H1 (cell line): ENCODE data around the gene SH3PXD2A. TPM values are rescaled to one million over a fixed set of nuclear protein-coding genes. Genes with fewer than 3 reads are reported as not detected.

Experiments used
- CTCF ChIA-PET: fragments of 300-600 bp; sonication (Branson Sonifier 250); formaldehyde crosslinking; loops from one replicate; lab custom pipeline; 2021; ENCODE audit not compliant: partially characterized antibody; lab: Charles Lee
- POLR2A ChIA-PET: fragments of 300-600 bp; sonication (Branson Sonifier 250); formaldehyde crosslinking; loops from one replicate; lab custom pipeline; 2021; ENCODE audit warnings: inconsistent platforms; ENCODE audit not compliant: partially characterized antibody; lab: Charles Lee
- DNase-seq, 2 experiments: peaks; one replicate each; pipeline versions ENCODE4 v3.0.0 to v3.0.0-alpha.2; 2010 to 2022; ENCODE audit warnings: low spot score in 2 of 2, low read depth in 1 of 2, mixed read lengths in 1 of 2
- FAIRE-seq: peaks from 2 replicates; lab custom pipeline; 2011; peaks lifted over from hg19 to GRCh38; lab: Jason Lieb, UNC
- H2AFZ ChIP-seq: 2 replicates; pipeline ENCODE4 v1.8.1; 2012; ENCODE audit warnings: low read length, inconsistent platforms
- H2AK5ac ChIP-seq: 2 replicates; pipeline ENCODE4 v1.6.1; 2013; ENCODE audit warnings: low read depth, low read length
- H2BK120ac ChIP-seq: replicated peaks from 2 replicates; pipeline ENCODE3; 2013; ENCODE audit warnings: low read depth, low read length, inconsistent platforms
- H2BK12ac ChIP-seq: 2 replicates; pipeline ENCODE4 v1.6.1; 2013; ENCODE audit warnings: low read depth, low read length
- H2BK15ac ChIP-seq: 2 replicates; pipeline ENCODE4 v1.6.1; 2013; ENCODE audit warnings: low read length
- H2BK20ac ChIP-seq: 2 replicates; pipeline ENCODE4 v1.6.1; 2013; ENCODE audit warnings: low read length
- H2BK5ac ChIP-seq: 2 replicates; pipeline ENCODE4 v1.6.1; 2013; ENCODE audit warnings: low read depth, low read length
- H3K14ac ChIP-seq: 2 replicates; pipeline ENCODE4 v1.6.1; 2013; ENCODE audit warnings: inconsistent platforms; ENCODE audit not compliant: insufficient read length
- H3K18ac ChIP-seq: 2 replicates; pipeline ENCODE4 v1.6.1; 2013; ENCODE audit warnings: low read length; ENCODE audit errors: extremely low read depth
- H3K23ac ChIP-seq: 2 replicates; pipeline ENCODE4 v1.6.1; 2013; ENCODE audit warnings: inconsistent platforms; ENCODE audit not compliant: insufficient read length
- H3K23me2 ChIP-seq: 2 replicates; pipeline ENCODE4 v1.6.1; 2013; ENCODE audit warnings: low read depth, low read length
- H3K27ac ChIP-seq: 2 replicates; pipeline ENCODE4 v1.6.1; 2011; ENCODE audit warnings: low read depth, low read length, inconsistent platforms
- H3K27me3 ChIP-seq, 4 experiments: replicated peaks in 1 of 4; 1 replicate in 1 of 4; 2 replicates in 3 of 4; pipeline versions ENCODE4 v1.6.1 to v1.8.1; 2011 to 2013; ENCODE audit warnings: low read length in 3 of 4, mild to moderate bottlenecking in 3 of 4, inconsistent platforms in 2 of 4, mixed read lengths in 2 of 4, moderate library complexity in 1 of 4; ENCODE audit not compliant: control insufficient read depth in 3 of 4, insufficient read depth in 3 of 4; ENCODE audit errors: extremely low read depth in 1 of 4
- H3K36me3 ChIP-seq, 4 experiments: 2 replicates each; pipeline versions ENCODE4 v1.6.1 to v1.8.1; 2011 to 2013; ENCODE audit warnings: mild to moderate bottlenecking in 4 of 4, low read length in 3 of 4, moderate library complexity in 2 of 4, control low read depth in 1 of 4, inconsistent platforms in 1 of 4; ENCODE audit not compliant: insufficient read depth in 4 of 4, control insufficient read depth in 2 of 4
- H3K4ac ChIP-seq: replicated peaks from 2 replicates; pipeline ENCODE3; 2013; ENCODE audit warnings: low read length, low read depth, mixed read lengths, inconsistent platforms; ENCODE audit not compliant: insufficient read length
- H3K4me1 ChIP-seq, 4 experiments: replicated peaks in 1 of 4; 1 replicate in 1 of 4; 2 replicates in 3 of 4; pipeline versions ENCODE4 v1.6.1 to v1.8.1; 2011 to 2013; ENCODE audit warnings: low read length in 3 of 4, inconsistent platforms in 2 of 4, mixed read lengths in 1 of 4; ENCODE audit not compliant: insufficient read depth in 4 of 4, control insufficient read depth in 3 of 4
- H3K4me2 ChIP-seq, 2 experiments: 2 replicates each; pipeline versions ENCODE4 v1.6.1 to v1.8.1; 2011 to 2013; ENCODE audit warnings: low read depth in 2 of 2, low read length in 2 of 2, control low read depth in 1 of 2, inconsistent platforms in 1 of 2, mild to moderate bottlenecking in 1 of 2; ENCODE audit not compliant: insufficient read depth in 1 of 2
- H3K4me3 ChIP-seq, 4 experiments: fragments of 200-600, 300-600 bp in 1 of 4; sonication (generic), shearing (Covaris generic), sonication (Bioruptor Twin) in 1 of 4; 2 replicates each; pipeline versions ENCODE4 v1.5.1 to v1.8.1; 2011 to 2016; ENCODE audit warnings: low read length in 4 of 4, low read depth in 3 of 4, control low read depth in 2 of 4, inconsistent platforms in 2 of 4, mild to moderate bottlenecking in 2 of 4, mixed read lengths in 1 of 4, moderate library complexity in 1 of 4; ENCODE audit not compliant: insufficient read depth in 2 of 4; ENCODE audit errors: extremely low read depth in 1 of 4
- H3K56ac ChIP-seq: replicated peaks from 2 replicates; pipeline ENCODE3; 2013; ENCODE audit warnings: low read depth, mild to moderate bottlenecking, mixed read lengths, low read length, inconsistent platforms; ENCODE audit not compliant: insufficient read length
- H3K79me1 ChIP-seq: 2 replicates; pipeline ENCODE4 v1.6.1; 2013; ENCODE audit warnings: low read depth, low read length, control low read depth
- H3K79me2 ChIP-seq, 2 experiments: 2 replicates each; pipeline versions ENCODE4 v1.6.1 to v1.8.1; 2012 to 2013; ENCODE audit warnings: low read length in 2 of 2, mild to moderate bottlenecking in 2 of 2, inconsistent platforms in 1 of 2; ENCODE audit not compliant: insufficient read depth in 2 of 2, control insufficient read depth in 1 of 2
- H3K9ac ChIP-seq, 4 experiments: replicated peaks in 1 of 4; 1 replicate in 1 of 4; 2 replicates in 3 of 4; pipeline versions ENCODE4 v1.6.1 to v1.8.1; 2011 to 2013; ENCODE audit warnings: low read depth in 3 of 4, low read length in 3 of 4, control low read depth in 2 of 4, mild to moderate bottlenecking in 2 of 4, moderate library complexity in 2 of 4, inconsistent platforms in 1 of 4; ENCODE audit errors: extremely low read depth in 1 of 4
- H3K9me3 ChIP-seq, 2 experiments: 2 replicates each; pipeline versions ENCODE4 v1.6.1 to v1.8.1; 2012 to 2013; ENCODE audit warnings: mild to moderate bottlenecking in 2 of 2, moderate library complexity in 2 of 2, control low read depth in 1 of 2, inconsistent platforms in 1 of 2, low read depth in 1 of 2, low read length in 1 of 2, mixed read lengths in 1 of 2; ENCODE audit not compliant: insufficient read depth in 2 of 2
- H4K20me1 ChIP-seq, 2 experiments: replicated peaks in 1 of 2; 2 replicates each; pipeline versions ENCODE3 to v1.8.1; 2011 to 2013; ENCODE audit warnings: inconsistent platforms in 2 of 2, low read length in 2 of 2, mild to moderate bottlenecking in 1 of 2; ENCODE audit not compliant: insufficient read depth in 2 of 2, control insufficient read depth in 1 of 2
- H4K5ac ChIP-seq: 2 replicates; pipeline ENCODE4 v1.6.1; 2013; ENCODE audit warnings: low read length, low read depth, mixed read lengths, inconsistent platforms; ENCODE audit not compliant: insufficient read length
- H4K8ac ChIP-seq: 2 replicates; pipeline ENCODE4 v1.8.0; 2013; ENCODE audit warnings: mild to moderate bottlenecking, moderate library complexity, low read length, inconsistent platforms; ENCODE audit not compliant: insufficient read depth; ENCODE audit errors: extremely low read depth
- H4K91ac ChIP-seq: replicated peaks from 2 replicates; pipeline ENCODE3; 2013; ENCODE audit warnings: low read length, mixed read lengths, inconsistent platforms; ENCODE audit not compliant: insufficient read length
- EP300 ChIP-seq, 2 experiments: IDR thresholded peaks; 1 replicate in 1 of 2; 2 replicates in 1 of 2; pipeline ENCODE4 v1.6.1; 2011 to 2012; ENCODE audit warnings: low read depth in 2 of 2, low read length in 2 of 2, mild to moderate bottlenecking in 2 of 2, borderline replicate concordance in 1 of 2, inconsistent platforms in 1 of 2, moderate library complexity in 1 of 2
- MAFK ChIP-seq: IDR thresholded peaks from 2 replicates; pipeline ENCODE4 v1.6.1; 2012; ENCODE audit warnings: low read depth, mild to moderate bottlenecking, improper control_type of control experiment, low read length
- NANOG ChIP-seq: IDR thresholded peaks from 2 replicates; pipeline ENCODE4 v1.6.1; 2011; ENCODE audit warnings: low read length, low read depth, mild to moderate bottlenecking, inconsistent platforms; ENCODE audit not compliant: insufficient read depth, poor library complexity, severe bottlenecking
- NRF1 ChIP-seq: IDR thresholded peaks from 2 replicates; pipeline ENCODE4 v1.6.1; 2011; ENCODE audit warnings: mild to moderate bottlenecking, low read depth, low read length, improper control_type of control experiment
- TAF1 ChIP-seq: IDR thresholded peaks from 2 replicates; pipeline ENCODE4 v1.6.1; 2011; ENCODE audit warnings: mild to moderate bottlenecking, low read depth, low read length
- TBP ChIP-seq: IDR thresholded peaks from 2 replicates; pipeline ENCODE4 v1.6.1; 2011; ENCODE audit warnings: low read depth, low read length, improper control_type of control experiment
- WGBS, 2 experiments: shearing (Covaris generic) in 1 of 2; methylation state at CpG; one replicate each; pipeline versions ENCODE4 v1.1.6 to v1.1.7; 2013 to 2015; ENCODE audit warnings: low lambda C conversion rate in 2 of 2, mixed read lengths in 2 of 2, inconsistent platforms in 1 of 2, low coverage in 1 of 2, missing lambda C conversion rate in 1 of 2; ENCODE audit not compliant: insufficient replicate concordance in 2 of 2, insufficient coverage in 1 of 2, insufficient read length in 1 of 2; ENCODE audit errors: extremely low coverage in 1 of 2, missing lambda C conversion rate in 1 of 2; 5-methylcytosine and 5-hydroxymethylcytosine counted together
- polyA plus RNA-seq, 7 experiments: library from polyadenylated mRNA; depleted of rRNA in 3 of 7; stranded (reverse) in 5 of 7; unstranded in 2 of 7; fragments of >200 nt in 5 of 7; fragments of 200-250 nt in 2 of 7; gene quantifications; 1 replicate in 5 of 7; 2 replicates in 1 of 7; 4 replicates in 1 of 7; pipeline versions ENCODE4 v1.2.1 to v1.2.3, GENCODE V29; 2011 to 2013; ENCODE audit warnings: missing spikeins in 2 of 7, mixed read lengths in 2 of 7
- total RNA-seq: library from RNA; stranded (reverse); fragmentation: NEBNext Ultra II Directional; extraction: Animal tissue kit (Norgen Biotek cat#: 25700); gene quantifications from 2 replicates; pipeline ENCODE4 v1.2.1, GENCODE V29; 2021
- TF ChIP-seq, protein P1 (sequence below): IDR thresholded peaks from 2 replicates; pipeline ENCODE4 v1.6.1; 2012; ENCODE audit warnings: inconsistent platforms

The SH3PXD2A gene
- total and polyA plus RNA-seq, 2 of the 8 experiments (the other 6 are each of a cell fraction or from before 2014, with no cell fraction given) = 5.4 to 16.3 TPM

DNA sequence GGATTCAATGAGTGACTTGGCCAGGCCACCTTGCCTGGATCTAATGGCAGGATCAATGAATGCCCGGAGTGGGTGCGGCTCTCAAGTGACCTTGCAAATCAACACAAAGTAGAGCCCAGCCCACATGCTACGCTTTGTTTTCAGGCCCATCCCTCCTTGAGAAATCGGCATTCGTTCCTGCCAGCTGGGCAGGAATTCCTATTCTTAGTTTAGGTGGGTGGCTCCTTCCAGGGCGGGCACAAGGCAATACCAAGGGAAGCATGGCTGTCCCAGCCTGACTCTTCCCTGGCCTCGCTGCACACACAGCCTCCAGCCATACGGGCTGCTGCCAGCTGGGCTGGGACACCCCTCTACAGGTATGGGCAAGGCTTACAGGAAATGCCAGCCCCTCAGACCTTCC is 119.3 kb downstream of the SH3PXD2A start:
- H3K23ac ChIP-seq = no peak overlapping the region
- peaks cover 0 to 17% (median 8%) of the 10 kb centered on the region in 4 experiments; a peak in 6 of 7 replicates for H3K4me1 ChIP-seq
- H3K18ac ChIP-seq = no peak overlapping the region
- no peak overlapping the region for H2AK5ac ChIP-seq
- FAIRE-seq (no peak), DNase-seq (no peak)
- no peaks in the 10 kb centered on the region for H3K36me3 ChIP-seq
- H4K5ac ChIP-seq = no peak overlapping the region
- H3K27ac ChIP-seq = no peak overlapping the region
- no peak overlapping the region for H4K91ac ChIP-seq
- no peak overlapping the region for H3K56ac ChIP-seq
- no peak overlapping the region for H3K9ac ChIP-seq
- POLR2A ChIA-PET = no interaction called here
- no peak overlapping the region for H3K4ac ChIP-seq
- TF ChIP-seq, protein P1, sequence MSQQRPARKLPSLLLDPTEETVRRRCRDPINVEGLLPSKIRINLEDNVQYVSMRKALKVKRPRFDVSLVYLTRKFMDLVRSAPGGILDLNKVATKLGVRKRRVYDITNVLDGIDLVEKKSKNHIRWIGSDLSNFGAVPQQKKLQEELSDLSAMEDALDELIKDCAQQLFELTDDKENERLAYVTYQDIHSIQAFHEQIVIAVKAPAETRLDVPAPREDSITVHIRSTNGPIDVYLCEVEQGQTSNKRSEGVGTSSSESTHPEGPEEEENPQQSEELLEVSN = no peak
- TF ChIP-seq TBP (no peak), NANOG (no peak), NRF1 (no peak), MAFK (no peak), TAF1 (no peak), EP300 (IDR thresholded peaks at IDR 0.05; ENCODE audit: borderline replicate concordance in 1 of 2, low read depth in 2 of 2, low read length in 2 of 2) (no peak)
- no peaks in the 10 kb centered on the region for H3K9me3 ChIP-seq
- H3K27me3 ChIP-seq = no peaks in the 10 kb centered on the region
- H3K79me2 ChIP-seq = no peaks in the 10 kb centered on the region
- WGBS, 2 experiments = 97% methylated on average over 8 of the region's 8 CpGs; no CpG with 5 or more reads in 1 of the 2 experiments
- no peak overlapping the region for H3K4me2 ChIP-seq
- no peak overlapping the region; the same call in 1 of the 2 replicates for H2BK12ac ChIP-seq
- H3K14ac ChIP-seq = no peak overlapping the region
- no peaks in the 10 kb centered on the region for H3K23me2 ChIP-seq
- H2AFZ ChIP-seq = no peak overlapping the region
- CTCF ChIA-PET = interaction anchor here (1.1 to 23.1 kb wide), 9 partner anchors 8 to 156 kb away, joined by 3 to 304 read pairs (median 6); no protein-coding TSS in a partner anchor
- H4K8ac ChIP-seq = peak overlapping the region; percentile 43; the same call in 1 of the 2 replicates
- H2BK15ac ChIP-seq = no peak overlapping the region
- H2BK5ac ChIP-seq = no peak overlapping the region
- H3K4me3 ChIP-seq = no peak overlapping the region
- no peak overlapping the region for H2BK120ac ChIP-seq
- H3K79me1 ChIP-seq = no peaks in the 10 kb centered on the region
- H2BK20ac ChIP-seq = no peak overlapping the region
- no peaks in the 10 kb centered on the region for H4K20me1 ChIP-seq
